Progenitor cell of endocrine pancreas (in vitro differentiated cells): ENCODE data around the gene NF2. TPM values are rescaled to one million over a fixed set of nuclear protein-coding genes. Genes with fewer than 3 reads are reported as not detected.

Experiments
- DNase-seq: peaks from one replicate; pipeline ENCODE4 v3.0.0; 2021; ENCODE audit warnings: low spot score; ENCODE audit not compliant: unreplicated experiment
- H3K27ac Mint-ChIP-seq: 2 replicates; pipeline ENCODE4 v1.8.0; 2021; ENCODE audit warnings: mild to moderate bottlenecking, moderate library complexity, mixed read lengths
- H3K27me3 Mint-ChIP-seq: 2 replicates; pipeline ENCODE4 v1.8.0; 2021; ENCODE audit warnings: mixed read lengths
- H3K36me3 Mint-ChIP-seq: 2 replicates; pipeline ENCODE4 v1.8.0; 2022; ENCODE audit warnings: mixed read lengths; ENCODE audit not compliant: insufficient read depth
- H3K4me1 Mint-ChIP-seq: 2 replicates; pipeline ENCODE4 v1.8.0; 2021; ENCODE audit warnings: low read depth, mixed read lengths
- H3K4me3 Mint-ChIP-seq: 2 replicates; pipeline ENCODE4 v1.8.0; 2021; ENCODE audit warnings: low read depth, mild to moderate bottlenecking, moderate library complexity, mixed read lengths
- H3K9me3 Mint-ChIP-seq: 2 replicates; pipeline ENCODE4 v1.8.0; 2021; ENCODE audit warnings: low read depth, mixed read lengths
- CTCF ChIP-seq: fragments of 200-600 bp; sonication (generic); IDR thresholded peaks from one replicate; pipeline ENCODE4 v1.5.0; 2021; ENCODE audit warnings: antibody characterized with exemption, mild to moderate bottlenecking; ENCODE audit not compliant: unreplicated experiment
- total RNA-seq: library from RNA; stranded (reverse); gene quantifications from 2 replicates; pipeline ENCODE4 v1.2.1, GENCODE V29; 2021

NF2 gene
- total RNA-seq, 1 donor from 2014 or later = 37.1 TPM

DNA sequence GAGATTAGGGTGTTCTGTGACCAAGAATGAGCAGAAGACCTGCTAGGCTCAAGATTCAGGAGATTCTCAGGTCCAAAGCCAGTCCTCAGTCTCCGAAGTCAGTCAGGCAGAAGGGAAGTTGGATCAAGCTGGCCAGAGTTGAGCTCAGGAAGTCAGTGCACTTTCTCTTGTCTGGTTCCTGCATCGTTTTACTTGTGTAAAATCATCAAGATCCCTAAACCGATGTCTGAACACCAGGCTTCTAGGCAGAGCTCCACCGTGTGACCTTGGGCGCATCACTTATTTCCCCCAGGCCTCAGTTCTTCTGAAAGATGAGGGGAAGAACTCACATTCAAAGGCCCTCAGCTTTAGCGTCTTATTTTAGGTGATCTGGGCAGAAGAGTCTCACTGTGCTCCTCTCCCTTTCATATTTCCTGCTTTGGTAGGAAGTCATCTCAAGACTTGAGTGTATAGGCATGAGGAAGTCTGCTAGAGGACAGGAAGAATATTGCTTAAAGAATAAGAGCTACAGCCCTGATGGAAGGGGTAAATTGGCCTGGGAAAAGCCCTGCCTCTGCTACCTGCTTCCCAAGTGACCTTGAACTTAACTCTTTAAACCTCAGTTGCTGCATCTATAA lies 20.2 kb downstream of the NF2 start:
- no peak for TF ChIP-seq CTCF
- Mint-ChIP-seq H3K4me1 (peaks cover 16% of the 10 kb centered on the region), H3K9me3 (no peaks in the 10 kb centered on the region), H3K36me3 (no peaks in the 10 kb centered on the region), H3K27me3 (no peaks in the 10 kb centered on the region), H3K27ac (peak overlapping the region; percentile 45), H3K4me3 (no peak overlapping the region)
- DNase-seq = no peak

GRCh38 chr22:29625090-29625825 lies 21.8 kb downstream of the NF2 start:
- H3K4me3 Mint-ChIP-seq = no peak overlapping the region
- H3K4me1 Mint-ChIP-seq = peaks cover 30% of the 10 kb centered on the region
- peak overlapping the region; percentile 35 for H3K27ac Mint-ChIP-seq
- H3K27me3 Mint-ChIP-seq = no peaks in the 10 kb centered on the region
- no peaks in the 10 kb centered on the region for H3K36me3 Mint-ChIP-seq
- no peaks in the 10 kb centered on the region for H3K9me3 Mint-ChIP-seq
- peak; percentile 95 for TF ChIP-seq CTCF
- DNase-seq = no peak

DNA sequence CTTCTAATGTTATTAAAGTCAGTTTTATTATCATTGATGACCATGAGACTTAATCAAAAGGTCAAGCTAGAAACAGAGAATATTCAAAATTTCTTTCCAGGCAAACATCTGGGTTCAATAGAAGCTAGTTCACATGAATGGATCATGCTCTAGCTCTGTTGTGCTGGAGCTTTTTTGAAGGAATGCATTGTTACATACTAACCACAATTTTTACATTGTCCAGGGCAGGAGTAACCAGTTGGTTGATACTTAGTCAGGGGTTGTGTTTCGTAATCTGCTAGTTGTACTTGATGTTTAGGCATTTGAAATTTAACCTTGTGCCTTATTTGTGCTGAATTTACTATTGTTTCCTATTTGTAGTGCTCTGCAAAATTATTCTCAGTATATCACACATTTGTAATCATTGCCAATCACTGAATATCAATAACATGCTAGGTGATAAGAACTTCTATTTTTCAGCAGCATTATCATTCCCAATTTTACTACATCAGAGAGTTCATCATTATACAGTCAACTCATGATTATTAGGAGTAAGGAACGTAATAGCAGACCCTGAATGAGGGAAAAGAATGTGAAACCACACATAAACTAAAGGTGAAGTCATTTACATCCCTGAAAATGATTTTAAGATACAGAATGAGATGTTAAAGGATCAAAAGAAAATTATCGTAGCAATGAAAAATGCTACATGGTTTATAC lies 23.2 kb downstream of the NF2 start:
- Mint-ChIP-seq H3K4me1 (peaks cover 40% of the 10 kb centered on the region), H3K36me3 (no peaks in the 10 kb centered on the region), H3K27me3 (no peaks in the 10 kb centered on the region), H3K9me3 (no peaks in the 10 kb centered on the region), H3K27ac (no peak overlapping the region), H3K4me3 (no peak overlapping the region)
- TF ChIP-seq CTCF = no peak
- DNase-seq = no peak

DNA sequence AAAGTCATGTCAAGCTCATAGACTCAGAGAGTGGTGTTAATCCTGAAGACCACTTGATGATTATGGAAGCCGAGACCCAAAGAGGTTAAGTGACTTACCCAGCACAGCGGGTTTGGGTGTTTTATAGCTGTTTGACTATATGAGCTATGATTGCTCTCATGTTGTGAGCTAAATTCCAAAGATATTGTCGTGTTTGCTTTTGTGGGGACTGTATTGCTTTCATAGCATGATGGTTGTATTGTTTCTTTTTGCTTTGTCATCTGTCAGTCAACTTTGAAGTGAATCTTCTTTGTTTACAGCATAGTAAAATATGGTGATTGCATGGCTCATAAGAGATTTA lies 23.7 kb downstream of the NF2 start:
- TF ChIP-seq CTCF = no peak
- no peak overlapping the region for H3K4me3 Mint-ChIP-seq
- H3K36me3 Mint-ChIP-seq = no peaks in the 10 kb centered on the region
- DNase-seq = no peak
- no peaks in the 10 kb centered on the region for H3K27me3 Mint-ChIP-seq
- no peaks in the 10 kb centered on the region for H3K9me3 Mint-ChIP-seq
- no peak overlapping the region for H3K27ac Mint-ChIP-seq
- H3K4me1 Mint-ChIP-seq = peaks cover 43% of the 10 kb centered on the region

- no peak overlapping the region for H3K4me3 Mint-ChIP-seq
- H3K27ac Mint-ChIP-seq = no peak overlapping the region
- DNase-seq = no peak
- no peaks in the 10 kb centered on the region for H3K36me3 Mint-ChIP-seq
- H3K4me1 Mint-ChIP-seq = peaks cover 40% of the 10 kb centered on the region
- no peak for TF ChIP-seq CTCF
- no peaks in the 10 kb centered on the region for H3K9me3 Mint-ChIP-seq
- no peaks in the 10 kb centered on the region for H3K27me3 Mint-ChIP-seq
Observed at GRCh38 chr22:29628996-29629902, 25.8 kb downstream of the NF2 start.
